Measurements from ENCODE around the gene COX7B2.

The COX7B2 gene

DNA sequence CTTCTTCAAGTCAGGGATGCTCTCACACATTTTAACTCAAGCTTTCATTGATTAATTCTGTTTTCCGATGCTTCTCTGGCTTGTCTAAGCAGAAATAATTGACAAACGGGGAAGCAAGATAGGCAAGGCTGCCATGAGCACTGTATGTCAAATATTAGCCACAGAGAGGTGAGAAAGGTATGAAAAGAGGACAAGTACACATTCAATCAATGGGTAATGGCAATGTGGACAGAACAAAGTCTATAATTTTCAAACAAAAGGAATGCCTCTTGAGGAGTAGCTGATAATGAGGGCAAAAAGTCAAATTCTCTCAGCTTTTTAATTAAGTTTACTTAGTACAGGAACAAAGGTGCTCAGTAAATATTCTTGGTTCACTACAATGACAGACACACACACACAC lies 19.6 kb downstream of the COX7B2 start:
- DNase-seq (ENCODE audit: low read depth) = no peak

DNA sequence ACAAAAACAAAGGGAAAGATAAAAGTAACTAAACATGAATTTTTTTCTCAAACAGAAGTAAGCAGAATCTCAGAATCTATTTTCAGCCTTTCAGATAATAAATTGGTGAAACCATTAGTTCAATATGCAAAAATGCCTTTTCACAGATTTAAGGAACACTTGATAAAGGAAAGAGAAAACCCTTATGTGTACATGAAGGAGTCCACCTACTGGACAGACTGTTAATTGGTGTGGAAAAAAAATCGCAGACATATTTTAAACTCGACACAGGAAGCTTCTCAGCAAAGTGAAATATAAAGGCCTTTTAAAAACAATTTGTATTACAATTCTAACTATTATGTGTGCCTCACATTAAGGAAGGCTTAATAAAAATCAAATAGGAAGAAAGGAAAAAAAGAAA lies 22.3 kb downstream of the COX7B2 start:
- no peak for DNase-seq (ENCODE audit: low read depth)

DNA sequence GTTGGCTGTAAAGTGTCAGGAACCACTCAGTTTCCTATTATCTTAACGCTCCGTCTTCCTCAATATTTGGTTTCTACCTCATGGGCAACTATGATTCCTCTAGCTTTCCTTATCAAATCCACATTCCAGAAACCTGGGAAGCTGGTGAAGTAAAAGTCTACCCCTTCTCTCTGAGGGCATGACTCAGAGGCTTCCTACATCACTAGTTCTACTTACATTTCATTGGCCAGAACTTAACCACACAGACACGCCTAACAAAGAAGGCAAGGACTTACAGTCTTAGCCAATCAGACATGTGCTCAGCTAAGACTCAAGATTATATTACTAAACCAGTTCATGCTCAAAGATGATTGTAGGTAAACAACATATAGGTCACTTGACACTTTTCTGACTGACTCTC lies 30.4 kb downstream of the COX7B2 start:
- no peak for DNase-seq (ENCODE audit: low read depth)

DNA sequence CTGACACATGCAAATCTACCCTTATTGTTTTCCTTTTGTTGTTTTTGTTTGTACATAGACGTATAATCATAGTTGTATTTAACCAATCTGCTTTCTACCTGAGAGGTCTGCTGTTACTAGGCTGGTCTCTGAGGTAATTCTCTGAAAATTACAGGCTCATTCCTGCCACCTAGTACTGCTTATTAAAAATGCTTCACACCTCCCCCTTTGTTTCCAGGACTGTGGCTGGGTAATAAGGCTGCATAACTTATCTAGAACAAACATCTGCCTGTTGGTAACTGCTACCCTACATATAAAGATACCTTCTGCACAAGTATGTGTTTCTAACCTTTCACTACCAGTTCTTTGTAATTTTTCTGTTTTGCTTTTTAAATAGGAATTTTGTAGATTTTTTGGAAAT lies 34.2 kb downstream of the COX7B2 start:
- DNase-seq (ENCODE audit: low read depth) = no peak

DNA sequence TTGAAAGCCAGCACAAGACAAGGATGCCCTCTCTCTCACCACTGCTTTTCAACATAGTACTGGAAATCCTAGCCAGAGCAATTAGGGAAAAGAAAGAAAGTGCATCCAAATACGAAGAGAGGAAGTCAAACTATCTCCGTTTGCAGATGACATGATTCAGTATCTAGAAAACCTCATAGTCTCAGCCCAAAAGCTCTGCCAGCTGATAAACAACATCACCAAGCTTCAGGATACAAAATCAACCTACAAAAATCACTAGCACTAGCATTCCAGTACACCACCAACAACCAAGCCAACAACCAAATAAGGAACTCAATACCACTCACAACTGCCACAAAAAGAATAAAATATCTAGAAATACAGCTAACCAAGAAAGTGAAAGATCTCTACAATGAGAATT lies 38.6 kb downstream of the COX7B2 start:
- DNase-seq (ENCODE audit: low read depth) = no peak

DNA sequence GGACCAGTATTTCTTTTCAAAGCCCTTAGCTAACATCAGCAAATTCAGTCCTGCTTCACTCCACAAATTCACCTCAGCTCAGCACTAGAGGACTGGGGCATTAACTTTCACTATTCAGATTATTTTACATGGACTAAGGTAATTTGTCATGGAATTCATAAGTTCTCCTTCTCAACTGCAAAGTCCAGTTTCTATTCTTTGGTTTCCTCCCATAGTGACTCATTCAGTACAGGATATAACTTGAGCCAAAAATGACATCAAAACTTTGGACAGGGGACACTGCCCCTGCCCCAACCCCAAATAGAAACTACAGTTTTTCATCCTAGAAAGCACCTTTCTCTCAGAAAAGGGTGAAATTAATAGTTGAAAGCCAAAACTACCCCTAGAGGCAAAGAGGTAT lies 52.7 kb downstream of the COX7B2 start:
- no peak for DNase-seq (ENCODE audit: low read depth)

DNA sequence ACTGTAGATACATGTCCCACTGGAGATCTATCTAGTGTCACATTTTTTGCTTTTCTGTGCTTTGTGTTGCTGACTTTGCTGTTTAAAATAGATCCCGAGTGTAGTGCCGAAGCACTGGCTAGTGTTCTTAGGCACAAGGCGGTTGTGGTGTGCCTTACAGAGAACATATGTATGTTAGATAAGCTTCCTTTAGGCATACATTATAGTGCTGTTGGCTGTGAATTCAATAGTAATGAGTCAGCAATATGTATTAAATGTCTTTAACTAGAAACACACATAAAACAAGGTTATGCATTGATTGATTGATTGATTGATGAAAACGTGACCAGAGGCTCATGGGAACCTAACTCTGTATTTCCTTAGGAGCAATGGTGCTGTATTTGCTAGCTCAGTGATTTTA lies 56.2 kb downstream of the COX7B2 start:
- no peak for DNase-seq (ENCODE audit: low read depth)

DNA sequence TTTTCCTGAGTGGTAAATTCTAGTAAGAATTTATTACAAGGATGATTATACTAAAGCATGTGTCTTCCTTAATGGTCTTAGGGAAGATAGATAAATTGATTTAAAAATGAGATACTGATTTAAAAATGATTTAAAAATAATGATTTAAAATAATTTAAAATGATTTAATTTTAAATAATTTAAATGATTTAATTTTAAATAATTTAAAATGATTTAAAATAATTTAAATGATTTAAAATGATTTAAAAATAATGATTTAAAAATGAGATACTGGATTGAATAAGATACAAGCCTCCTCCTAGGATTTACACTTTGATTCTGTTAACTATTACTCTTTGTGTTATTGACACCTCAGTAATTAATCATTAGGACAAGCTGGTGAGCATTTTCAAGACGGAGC lies 59.0 kb downstream of the COX7B2 start:
- DNase-seq (ENCODE audit: low read depth) = no peak

DNA sequence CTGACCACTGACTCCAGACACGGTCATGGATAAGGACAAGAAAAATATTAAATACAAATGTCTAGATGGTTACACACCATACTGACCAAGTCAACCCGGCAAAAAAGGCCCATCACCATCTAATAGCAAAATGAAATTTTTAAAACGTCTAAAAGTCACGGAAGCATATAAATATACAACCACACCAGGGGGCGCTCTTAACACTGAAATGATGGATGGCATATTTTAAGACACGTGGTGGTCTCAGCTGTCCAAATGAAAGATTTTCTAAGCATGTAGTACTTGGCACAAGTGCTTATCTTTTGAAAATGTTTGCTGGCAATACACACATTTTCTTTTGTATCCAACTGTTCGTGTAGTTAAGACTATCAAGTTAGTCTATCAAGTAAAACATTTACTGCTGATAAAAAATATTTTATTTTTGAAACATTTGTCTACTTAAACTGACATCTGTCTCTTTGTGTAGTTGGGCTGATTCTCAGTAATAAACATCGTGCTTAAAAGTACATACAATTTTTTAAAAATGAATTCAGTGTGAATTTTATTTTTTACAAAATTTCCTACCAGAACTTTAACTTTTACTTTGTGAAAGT lies 64.6 kb downstream of the COX7B2 start:
- DNase-seq (ENCODE audit: low read depth) = peak; percentile 15

DNA sequence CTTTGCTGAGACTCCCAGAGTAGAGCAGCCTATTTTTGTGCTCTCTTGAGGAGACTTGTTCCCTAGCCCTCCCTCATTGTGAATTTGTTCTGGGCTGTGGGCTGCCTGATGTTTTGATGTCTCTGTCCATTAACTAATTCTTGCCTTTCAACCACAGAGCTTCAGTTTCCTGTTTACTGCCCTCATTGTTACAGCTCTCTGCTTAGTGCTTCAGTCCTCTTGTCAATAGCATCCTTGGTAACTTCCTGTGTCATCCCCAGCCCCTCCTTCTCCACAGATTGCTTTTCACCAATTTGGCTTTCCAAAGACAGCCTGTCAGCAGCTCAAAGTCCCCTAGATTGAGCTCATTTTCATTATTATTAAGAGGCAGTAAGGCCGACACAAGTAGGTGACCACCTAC lies 69.9 kb downstream of the COX7B2 start:
- DNase-seq (ENCODE audit: low read depth) = no peak

DNA sequence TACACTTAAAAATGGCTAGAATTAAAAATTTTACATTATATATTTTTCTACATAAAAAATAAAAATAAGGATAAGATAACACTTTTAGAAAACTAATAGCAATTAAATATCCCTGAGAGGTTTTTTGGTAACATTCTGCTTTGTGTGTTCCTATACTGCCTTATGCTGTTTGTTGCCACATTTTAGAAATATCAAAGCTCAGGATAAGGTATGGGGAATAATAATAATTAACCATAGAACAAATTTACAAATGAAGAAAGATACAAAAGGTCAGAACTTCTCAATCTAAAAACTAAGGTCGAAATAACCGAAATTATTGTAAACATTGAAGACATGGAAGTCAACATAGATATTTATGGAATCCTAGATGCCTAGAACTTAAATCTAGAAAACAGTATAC lies 71.4 kb downstream of the COX7B2 start:
- DNase-seq (ENCODE audit: low read depth) = no peak

DNA sequence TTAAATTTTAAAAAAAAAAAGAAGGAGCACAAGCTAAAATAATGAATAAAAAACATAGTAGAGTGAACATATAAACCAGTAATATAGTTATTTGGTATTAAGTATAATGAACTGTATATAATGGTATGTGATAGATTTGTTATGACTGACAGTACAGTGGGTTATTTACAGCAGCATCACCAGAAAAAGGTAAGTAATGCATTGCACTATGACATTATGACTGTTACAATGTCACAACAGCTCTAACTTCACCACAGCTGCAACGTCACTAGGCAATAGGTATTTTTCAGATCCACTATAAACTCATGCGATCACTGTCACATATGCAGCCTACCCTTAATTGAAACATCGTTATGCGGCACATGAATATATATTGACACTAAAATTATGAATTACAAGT lies 72.5 kb downstream of the COX7B2 start:
- DNase-seq (ENCODE audit: low read depth) = no peak

DNA sequence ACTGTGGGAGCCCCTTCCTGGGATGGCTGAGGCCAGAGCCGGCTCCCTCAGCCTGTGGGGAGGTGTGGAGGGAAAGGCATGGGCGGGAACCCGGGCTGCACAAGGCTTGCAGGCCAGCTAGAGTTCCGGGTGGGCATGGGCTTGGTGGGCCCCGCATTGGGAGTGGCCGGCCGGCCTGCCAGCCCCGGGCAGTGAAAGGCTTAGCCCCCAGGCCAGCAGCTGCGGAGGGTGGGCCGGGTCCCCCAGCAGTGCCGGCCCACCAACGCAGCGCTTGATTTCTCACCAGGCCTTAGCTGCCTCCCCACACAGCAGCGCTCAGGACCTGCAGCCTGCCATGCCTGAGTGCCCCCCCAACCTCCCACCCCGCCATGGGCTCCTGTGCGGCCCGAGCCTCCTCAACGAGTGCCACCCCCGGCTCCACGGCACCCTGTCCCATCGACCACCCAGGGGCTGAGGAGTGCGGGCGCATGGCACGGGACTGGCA lies 78.0 kb downstream of the COX7B2 start:
- DNase-seq (ENCODE audit: low read depth) = no peak

DNA sequence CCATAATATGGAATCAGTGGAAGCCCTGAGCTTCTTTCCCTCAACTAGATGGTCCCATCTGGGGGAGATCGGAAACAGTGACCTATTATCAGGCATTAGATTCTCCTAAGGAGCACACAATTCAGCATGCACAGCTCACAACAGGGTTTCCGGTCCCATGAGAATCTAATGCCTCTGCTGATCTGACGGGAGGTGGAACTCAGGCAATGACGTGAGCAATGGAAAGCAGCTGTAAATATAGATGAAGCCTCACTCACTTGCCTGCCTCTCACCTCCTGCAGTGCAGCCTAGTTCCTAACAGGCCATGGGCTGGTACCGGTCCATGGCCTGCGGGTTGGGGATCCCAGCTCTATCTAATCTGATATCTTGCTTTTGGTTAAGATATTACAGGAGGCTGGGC lies 88.9 kb downstream of the COX7B2 start:
- DNase-seq (ENCODE audit: low read depth) = no peak

DNA sequence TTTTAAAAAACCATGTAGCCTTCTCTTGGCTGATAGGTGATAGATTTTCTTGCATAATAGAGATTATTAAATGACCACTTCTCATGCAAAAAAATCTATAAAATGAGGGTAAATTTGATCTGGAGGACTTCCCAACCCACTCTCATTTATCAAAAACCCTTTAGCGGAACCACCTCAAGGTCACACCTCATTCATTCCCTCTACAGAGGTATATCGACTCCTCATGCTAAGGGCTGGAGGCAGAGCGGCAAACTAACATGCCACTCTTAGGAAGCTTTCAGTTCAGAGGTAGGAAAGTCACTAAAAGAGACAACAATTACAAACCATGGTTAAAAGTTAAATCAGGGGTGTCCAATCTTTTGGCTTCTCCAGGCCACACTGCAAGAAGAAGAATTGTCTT lies 90.0 kb downstream of the COX7B2 start:
- no peak for DNase-seq (ENCODE audit: low read depth)

DNA sequence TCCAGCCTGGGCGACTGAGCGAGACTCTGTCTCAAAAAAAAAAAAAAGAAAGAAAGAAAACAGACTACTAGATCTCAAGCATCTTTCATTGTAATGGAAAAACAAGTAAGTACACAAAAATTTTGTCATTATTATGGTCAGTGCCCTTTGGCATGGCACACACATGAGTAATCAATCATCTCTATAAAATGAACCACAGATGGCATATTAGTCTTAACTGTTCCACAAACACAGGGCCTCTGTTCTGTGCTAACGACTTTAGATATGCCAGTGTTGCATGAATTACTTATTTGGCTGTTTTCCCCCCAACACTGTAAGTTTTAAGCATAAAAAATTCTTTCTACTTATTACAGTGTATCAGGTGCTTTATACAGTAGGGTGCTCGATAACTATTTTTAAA lies 90.4 kb downstream of the COX7B2 start:
- no peak for DNase-seq (ENCODE audit: low read depth)

DNA sequence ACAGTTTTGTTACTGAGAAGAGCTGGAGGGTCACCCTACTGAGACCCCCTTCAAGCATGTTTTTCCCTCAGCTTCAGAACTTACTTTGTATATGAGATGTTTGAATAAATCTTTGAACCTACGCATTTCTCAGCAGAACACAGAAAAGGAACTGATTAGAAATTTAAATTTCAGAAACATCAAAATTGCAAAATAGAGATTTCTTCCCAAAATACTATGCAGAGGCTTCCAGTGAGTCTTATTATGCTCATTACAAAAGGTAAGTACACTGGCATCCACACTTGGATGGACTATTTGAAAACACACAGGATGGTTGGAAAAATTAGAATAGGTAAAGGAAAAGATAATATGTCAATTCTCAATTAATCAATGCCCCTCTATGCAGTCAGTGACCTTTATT lies 91.2 kb downstream of the COX7B2 start:
- DNase-seq (ENCODE audit: low read depth) = no peak

DNA sequence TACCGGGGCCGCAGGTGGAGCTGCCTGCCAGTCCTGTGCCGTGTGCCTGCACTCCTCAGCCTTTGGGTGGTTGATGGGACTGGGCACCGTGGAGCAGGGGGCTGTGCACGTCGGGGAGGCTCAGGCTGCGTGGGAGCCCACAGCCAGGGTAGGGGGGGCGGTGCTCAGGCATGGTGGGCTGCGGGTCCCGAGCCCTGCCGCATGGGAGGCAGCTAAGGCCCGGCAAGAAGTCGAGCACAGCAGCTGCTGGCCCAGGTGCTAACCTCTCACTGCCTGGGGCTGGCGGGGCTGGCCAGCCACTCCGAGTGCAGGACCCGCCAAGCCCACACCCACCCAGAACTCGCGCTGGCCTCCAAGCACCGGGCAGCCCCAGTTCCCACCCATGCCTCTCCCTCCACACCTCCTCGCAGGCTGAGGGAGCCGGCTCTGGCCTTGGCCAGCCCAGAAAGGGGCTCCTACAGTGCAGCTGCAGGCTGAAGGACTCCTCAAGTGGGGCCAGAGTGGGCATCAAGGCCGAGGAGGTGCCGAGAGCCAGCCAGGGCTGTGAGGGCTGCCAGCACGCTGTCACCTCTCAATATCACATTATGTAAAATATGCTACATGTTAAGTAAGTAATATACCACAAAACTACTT lies 104.1 kb downstream of the COX7B2 start:
- DNase-seq (ENCODE audit: low read depth) = no peak

DNA sequence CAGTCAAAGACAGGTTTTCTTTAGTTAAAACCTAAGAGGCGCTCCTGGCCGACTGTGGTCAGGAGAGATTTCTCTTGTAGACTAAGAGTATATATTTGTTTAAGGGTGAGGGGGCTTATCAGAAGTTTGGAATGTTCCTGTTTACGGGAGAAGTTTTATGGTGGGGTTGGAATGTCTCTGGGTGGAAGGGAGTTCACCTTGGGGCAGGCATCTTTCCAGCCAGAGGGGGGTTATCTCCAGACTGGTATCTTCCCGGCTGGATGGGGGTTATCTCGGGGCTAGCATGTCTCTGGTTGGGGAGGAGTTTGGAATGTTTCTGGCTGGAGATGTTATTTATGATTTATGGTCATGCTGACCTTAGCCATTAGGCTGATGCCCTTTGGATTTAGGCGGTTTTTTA lies 116.0 kb downstream of the COX7B2 start:
- no peak for DNase-seq (ENCODE audit: low read depth)

DNA sequence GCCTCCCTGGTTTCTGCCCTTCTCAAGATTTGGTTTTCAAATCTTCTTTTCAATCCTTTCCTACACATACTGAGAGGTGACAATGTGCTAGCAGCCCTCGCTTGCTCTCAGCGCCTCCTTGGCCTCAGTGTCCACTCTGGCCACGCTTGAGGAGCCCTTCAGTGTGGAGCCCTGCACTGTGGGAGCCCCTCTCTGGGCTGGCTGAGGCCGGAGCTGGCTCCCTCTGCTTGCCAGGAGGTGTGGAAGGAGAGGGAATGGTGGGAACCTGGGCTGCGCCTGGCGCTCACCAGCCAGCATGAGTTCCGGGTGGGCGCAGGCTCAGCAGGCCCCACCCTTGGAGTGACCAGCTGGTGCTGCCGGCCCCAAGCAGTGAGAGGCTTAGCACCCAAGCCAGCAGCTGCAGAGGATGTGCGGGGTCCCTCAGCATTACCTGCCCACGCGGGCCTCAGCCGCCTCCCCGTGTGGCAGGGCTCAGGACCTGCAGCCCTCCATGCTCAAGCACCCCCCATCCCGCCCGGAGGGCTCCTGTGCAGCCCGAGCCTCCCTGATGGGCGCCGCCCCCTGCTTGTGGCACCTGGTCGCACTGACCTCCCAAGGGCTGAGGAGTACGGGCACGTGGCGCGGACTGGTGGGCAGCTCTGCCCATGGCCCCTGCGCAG lies 127.5 kb downstream of the COX7B2 start:
- no peak for DNase-seq (ENCODE audit: low read depth)

DNA sequence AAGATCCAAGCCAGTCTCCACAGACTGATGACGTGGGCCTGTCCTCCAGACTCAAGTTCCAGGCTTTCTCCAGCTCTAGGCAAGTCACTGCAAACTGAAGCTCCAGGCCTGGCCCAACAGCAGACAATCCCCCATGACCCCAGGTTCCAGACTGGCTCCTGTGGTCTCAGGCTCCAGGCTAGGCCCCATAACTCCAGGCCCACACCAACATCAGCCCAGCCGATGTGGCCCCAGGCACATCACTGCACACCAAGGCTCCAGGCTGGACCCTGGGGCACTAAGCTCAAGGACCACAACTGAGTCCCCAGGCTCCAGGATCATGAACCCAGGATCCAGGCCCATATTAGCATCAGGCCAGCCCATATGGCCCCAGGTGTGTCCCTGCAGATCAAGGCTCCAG lies 143.6 kb downstream of the COX7B2 start:
- DNase-seq (ENCODE audit: low read depth) = no peak

DNA sequence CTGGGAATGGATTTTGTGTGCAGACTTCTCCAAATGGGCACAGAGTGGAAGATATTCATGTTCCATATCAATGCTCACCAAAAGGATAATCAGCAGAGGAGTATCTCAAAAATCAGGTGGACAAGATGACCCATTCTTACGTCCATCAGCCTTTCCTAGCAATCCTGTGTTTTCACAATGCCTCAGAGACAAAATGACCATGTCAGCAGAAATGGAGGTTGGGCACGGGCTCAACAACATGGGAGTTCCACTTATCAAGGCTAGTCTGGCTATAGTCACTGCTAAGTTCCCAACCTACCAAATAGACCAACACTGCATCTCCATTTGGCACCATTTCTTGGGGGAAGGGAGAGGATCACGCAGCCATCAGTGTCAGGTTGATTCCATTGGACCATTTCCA lies 179.0 kb downstream of the COX7B2 start:
- no peak for DNase-seq (ENCODE audit: low read depth)

DNA sequence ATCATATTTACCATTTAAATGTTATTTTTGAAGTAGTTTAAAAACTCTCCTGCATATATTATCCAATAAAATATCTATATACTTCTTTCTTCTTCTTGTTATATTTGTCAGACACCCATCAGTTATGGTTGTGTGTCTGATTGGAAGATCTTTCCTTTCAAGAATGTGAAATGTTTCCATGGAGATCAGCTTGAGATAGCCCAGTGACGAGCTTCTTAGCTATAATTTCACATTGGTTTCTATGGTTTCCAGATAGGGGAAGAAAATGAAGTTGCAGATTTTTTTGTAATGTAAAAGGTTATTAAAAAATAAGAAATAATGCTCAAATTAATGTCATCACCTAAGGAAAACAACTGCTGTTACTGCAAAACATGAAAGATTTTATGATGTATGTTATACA lies 189.0 kb downstream of the COX7B2 start:
- no peak for DNase-seq (ENCODE audit: low read depth)

DNA sequence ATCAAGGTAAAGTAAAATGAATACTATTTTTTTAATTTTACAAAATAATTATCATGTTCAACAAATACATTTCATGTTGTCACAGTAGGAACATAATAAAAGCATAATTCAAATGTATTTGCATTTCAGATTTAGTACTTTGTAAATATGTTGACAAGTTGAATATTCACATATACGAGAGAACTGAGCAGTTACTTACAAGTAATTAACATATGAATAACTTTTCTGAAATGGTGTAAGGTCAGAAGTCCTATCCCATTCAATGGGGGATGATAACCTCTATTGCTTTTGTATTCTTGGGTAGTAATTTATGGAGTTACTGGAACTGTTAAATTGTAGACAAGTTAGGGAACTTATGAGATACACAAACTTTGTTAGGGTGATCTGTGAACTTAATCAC lies 191.1 kb downstream of the COX7B2 start:
- no peak for DNase-seq (ENCODE audit: low read depth)

Data from activated T-cell treated with anti-CD3 and anti-CD28 coated beads for 48 hours (primary cell).